HTERT RPE-1 (cell line): ENCODE results near the gene CYTH1.
"Not testable (repeated sequence)": the region's sequence is repeated elsewhere in the genome, so short reads cannot be mapped to it uniquely, and the experiment has no call there.

Source experiments
- in situ Hi-C: fragments of 300-500 bp; cut with MboI; formaldehyde crosslinking; loops from 4 replicates; pipeline ENCODE4 v1.14.3; 2020; ENCODE audit warnings: low sequenced_read_pairs

Gene CYTH1

GRCh38 chr17:78674595-78675315 is 107.3 kb downstream of the CYTH1 start:
- in situ Hi-C loops = no loop called here

GRCh38 chr17:78674156-78674555 is 107.9 kb downstream of the CYTH1 start:
- in situ Hi-C loops = no loop called here

GRCh38 chr17:78673395-78673794 is 108.7 kb downstream of the CYTH1 start:
- in situ Hi-C loops = no loop called here

- in situ Hi-C loops = no loop called here
These were observed 109.2 kb downstream of the CYTH1 start for GRCh38 chr17:78672871-78673371.

GRCh38 chr17:78672005-78672404 is 110.1 kb downstream of the CYTH1 start:
- in situ Hi-C loops = no loop called here

GRCh38 chr17:78671726-78672001 is 110.4 kb downstream of the CYTH1 start:
- in situ Hi-C loops = not testable (repeated sequence)

- in situ Hi-C loops = no loop called here
These were observed 111.0 kb downstream of the CYTH1 start for GRCh38 chr17:78670850-78671725.

GRCh38 chr17:78669975-78670518 is 112.0 kb downstream of the CYTH1 start:
- in situ Hi-C loops = no loop called here

- in situ Hi-C loops = no loop called here
These were observed 112.7 kb downstream of the CYTH1 start for GRCh38 chr17:78669256-78669974.

- in situ Hi-C loops = no loop called here
These were observed 113.2 kb downstream of the CYTH1 start for GRCh38 chr17:78668847-78669246.

GRCh38 chr17:78667741-78668640 is 114.1 kb downstream of the CYTH1 start:
- in situ Hi-C loops = no loop called here

GRCh38 chr17:78667091-78667490 is 115.0 kb downstream of the CYTH1 start:
- in situ Hi-C loops = no loop called here

- in situ Hi-C loops = no loop called here
These were observed 115.8 kb downstream of the CYTH1 start for GRCh38 chr17:78665952-78666920.

- in situ Hi-C loops = no loop called here
These were observed 116.6 kb downstream of the CYTH1 start for GRCh38 chr17:78665387-78665951.

GRCh38 chr17:78664476-78665386 is 117.3 kb downstream of the CYTH1 start:
- in situ Hi-C loops = no loop called here

- in situ Hi-C loops = no loop called here
These were observed 120.8 kb downstream of the CYTH1 start for GRCh38 chr17:78661093-78661770.

GRCh38 chr17:78659546-78659945 is 122.5 kb downstream of the CYTH1 start:
- in situ Hi-C loops = no loop called here
